K562 (cell line): ENCODE results near the gene TACC3. TPM values are rescaled to one million over a fixed set of nuclear protein-coding genes. Genes with fewer than 3 reads are reported as not detected.

ENCODE experiments used
- ATAC-seq: fragments of 200-7000 bp; cut with Tn5 transposase; 3 replicates; pipeline ENCODE4 v1.9.1; 2020; ENCODE audit warnings: moderate library complexity
- BruUV-seq: library from RNA; stranded (reverse); fragments of 400-500 nt; replicated peaks from 2 replicates; lab custom pipeline; 2021; lab: Mats Ljungman, UMichigan
- CTCF ChIA-PET: fragments of 300-600 bp; formaldehyde crosslinking; extraction: SDS; loops from one replicate; lab custom pipeline; 2021; ENCODE audit warnings: low intra/inter-chr PET ratio; lab: Yijun Ruan, JAX
- POLR2A ChIA-PET: fragments of 300-600, 350-650 bp; sonication (Branson Sonifier 250); formaldehyde crosslinking; extraction: SDS; loops from one replicate; lab custom pipeline; 2021; ENCODE audit warnings: antibody characterized with exemption, inconsistent platforms; lab: Yijun Ruan, JAX
- DNase-seq, 4 experiments: peaks; one replicate each; pipeline versions ENCODE4 v3.0.0 to v3.0.0-alpha.2; 2011 to 2018; ENCODE audit warnings: low spot score in 3 of 4, mixed read lengths in 3 of 4; ENCODE audit errors: extremely low read depth in 1 of 4
- FAIRE-seq: peaks from 2 replicates; lab custom pipeline; 2011; peaks lifted over from hg19 to GRCh38; lab: Jason Lieb, UNC
- H2AFZ ChIP-seq: 2 replicates; pipeline ENCODE4 v1.6.0; 2011; ENCODE audit warnings: low read depth, low read length, control low read depth, inconsistent platforms
- H3K27ac ChIP-seq: fragments of 200-600 bp; 3 replicates; pipeline ENCODE4 v1.8.0; 2011; ENCODE audit warnings: low read depth, mild to moderate bottlenecking, control low read depth, inconsistent platforms, low read length, moderate library complexity, mixed read lengths; ENCODE audit errors: extremely low read depth
- H3K27me3 ChIP-seq, 2 experiments: fragments of 300-600 bp in 1 of 2; 2 replicates in 1 of 2; 3 replicates in 1 of 2; pipeline versions ENCODE4 v1.6.0 to v1.8.0; 2011; ENCODE audit warnings: inconsistent platforms in 2 of 2, low read length in 2 of 2, mild to moderate bottlenecking in 1 of 2, mixed read lengths in 1 of 2, moderate library complexity in 1 of 2; ENCODE audit not compliant: control insufficient read depth in 2 of 2, insufficient read depth in 2 of 2
- H3K36me3 ChIP-seq: fragments of 300-600 bp; 3 replicates; pipeline ENCODE4 v1.8.0; 2011; ENCODE audit warnings: mild to moderate bottlenecking, low read length, inconsistent platforms; ENCODE audit not compliant: control insufficient read depth, insufficient read depth
- H3K4me1 ChIP-seq, 2 experiments: fragments of 200-600 bp in 1 of 2; replicated peaks in 1 of 2; 2 replicates in 1 of 2; 3 replicates in 1 of 2; pipeline versions ENCODE4 v1.5.1 to v1.8.0; 2011; ENCODE audit warnings: inconsistent platforms in 2 of 2, low read length in 2 of 2, mild to moderate bottlenecking in 1 of 2, mixed read lengths in 1 of 2, moderate library complexity in 1 of 2; ENCODE audit not compliant: control insufficient read depth in 2 of 2, insufficient read depth in 2 of 2
- H3K4me2 ChIP-seq: 2 replicates; pipeline ENCODE4 v1.6.1; 2011; ENCODE audit warnings: low read length, control low read depth, inconsistent platforms, mixed read lengths; ENCODE audit not compliant: insufficient read depth
- H3K4me3 ChIP-seq: fragments of 200-600 bp; sonication (generic), shearing (Covaris generic); 2 replicates; pipeline ENCODE4 v1.5.1; 2016; ENCODE audit warnings: control low read depth, inconsistent platforms
- H3K79me2 ChIP-seq: fragments of 200-600 bp; 3 replicates; pipeline ENCODE4 v1.8.0; 2011; ENCODE audit warnings: low read length, inconsistent platforms; ENCODE audit not compliant: control insufficient read depth, insufficient read depth
- H3K9ac ChIP-seq, 2 experiments: 2 replicates each; pipeline versions ENCODE4 v1.6.0 to v1.6.1; 2011; ENCODE audit warnings: low read depth in 2 of 2, low read length in 2 of 2, control low read depth in 1 of 2, inconsistent platforms in 1 of 2, mild to moderate bottlenecking in 1 of 2, mixed read lengths in 1 of 2; ENCODE audit not compliant: insufficient read depth in 1 of 2
- H3K9me1 ChIP-seq: one replicate; pipeline ENCODE4 v1.6.0; 2011; ENCODE audit warnings: inconsistent platforms, mild to moderate bottlenecking, low read length, moderate library complexity; ENCODE audit not compliant: control insufficient read depth, insufficient read depth
- H3K9me3 ChIP-seq: replicated peaks from 2 replicates; pipeline ENCODE4 v1.5.1; 2011; ENCODE audit warnings: low read depth, low read length, inconsistent platforms; ENCODE audit not compliant: control insufficient read depth, insufficient read depth
- H4K20me1 ChIP-seq: replicated peaks from 2 replicates; pipeline ENCODE4 v1.6.1; 2011; ENCODE audit warnings: low read length, inconsistent platforms, mixed read lengths; ENCODE audit not compliant: control insufficient read depth, insufficient read depth
- HNRNPLL ChIP-seq: fragments of 200-400 bp; formaldehyde crosslinking; IDR thresholded peaks from 2 replicates; pipeline ENCODE4 v1.6.1; 2017; ENCODE audit warnings: low read length, low read depth, mild to moderate bottlenecking; ENCODE audit not compliant: poor library complexity, severe bottlenecking
- MAX ChIP-seq: sonication (generic); formaldehyde crosslinking; IDR thresholded peaks from 2 replicates; pipeline ENCODE4 v1.9.0; 2022; ENCODE audit warnings: mild to moderate bottlenecking, missing genetic modification reagents
- TEAD2 ChIP-seq: fragments of 450-650 bp; IDR thresholded peaks from 2 replicates; pipeline ENCODE4 v1.6.1; 2016; ENCODE audit warnings: missing genetic modification characterization, control low read depth, missing compliant biosample characterization
- WGBS: fragments of 100-300 bp; shearing (Covaris generic); methylation state at CpG from one replicate; pipeline ENCODE4 v1.1.6; 2016; ENCODE audit warnings: low coverage, mixed read lengths; ENCODE audit not compliant: insufficient coverage; ENCODE audit errors: missing lambda C conversion rate; 5-methylcytosine and 5-hydroxymethylcytosine counted together
- in situ Hi-C: fragments of 300-500 bp; cut with MboI; formaldehyde crosslinking; loops from 4 replicates; pipeline ENCODE4 v1.15.0; 2018; ENCODE audit warnings: inconsistent platforms, mixed read lengths
- intact Hi-C: fragments of 100-400 bp; cut with micrococcal nuclease; formaldehyde crosslinking; loops from 2 replicates; pipeline ENCODE4 v1.14.2; 2022
- polyA plus RNA-seq, 8 experiments: library from polyadenylated mRNA; depleted of rRNA in 4 of 8; stranded (reverse) in 5 of 8; unstranded in 3 of 8; fragments of >200 nt; fragmentation: Nextera tagmentation in 2 of 8; fragmentation: Illumina TruSeq in 1 of 8; extraction: Ambion mirVana in 2 of 8; extraction: Trizol in 1 of 8; gene quantifications; 2 replicates each; pipeline versions ENCODE4 v1.2.1 to v1.2.3, GENCODE V29; 2011 to 2014; ENCODE audit warnings: inconsistent platforms in 1 of 8, missing spikeins in 1 of 8
- total RNA-seq, 7 experiments: library from RNA; depleted of rRNA in 6 of 7; stranded (reverse); fragments of >200 nt in 6 of 7; fragmentation: Illumina TruSeq in 2 of 7; extraction: Trizol in 2 of 7; gene quantifications; 2 replicates each; pipeline versions ENCODE4 v1.2.1 to v1.2.3, GENCODE V29; 2011 to 2021; ENCODE audit warnings: low replicate concordance in 1 of 7

The TACC3 gene
- total and polyA plus RNA-seq, 9 of the 15 experiments (the other 6 are each of a cell fraction or from before 2014, with no cell fraction given): 1.9 to 122 (median 55.6) TPM

- ATAC-seq: no peak
- Histone ChIP-seq H3K27ac (no peak overlapping the region), H3K27me3 (no peaks in the 10 kb centered on the region), H3K9ac (peak overlapping the region in 1 of 2 experiments; percentile 84; a peak in 2 of 4 replicates), H2AFZ (no peak overlapping the region), H3K4me2 (no peak overlapping the region)
- in situ Hi-C loops: no loop called here
- TF ChIP-seq HNRNPLL (no peak), TEAD2 (no peak), MAX (0 out of 2 replicates have a peak, but pooled peaks have one; percentile 1)
- TF ChIP-seq, all 486 proteins: peak for 1
- Histone ChIP-seq H3K9me3 (no peaks in the 10 kb centered on the region), H3K9me1 (peaks cover 3% of the 10 kb centered on the region), H3K79me2 (no peaks in the 10 kb centered on the region), H3K4me1 (peaks cover 8 to 31% of the 10 kb centered on the region in 2 experiments; a peak in 3 of 5 replicates), H3K36me3 (peaks cover 2% of the 10 kb centered on the region; the same call in 1 of the 3 replicates), H4K20me1 (no peaks in the 10 kb centered on the region), H3K4me3 (no peak overlapping the region)
- CTCF ChIA-PET: interaction anchor here (0.6 kb wide), 1 partner anchor 63 kb away, joined by 3 read pairs; no protein-coding TSS in a partner anchor
- POLR2A ChIA-PET: interaction anchor here (0.6 to 1.0 kb wide), 2 partner anchors 8 to 59 kb away, joined by 3 to 4 read pairs; no protein-coding TSS in a partner anchor
- no peak for DNase-seq
- 83% methylated on average over 12 of the region's 23 CpGs for WGBS
- no peak for FAIRE-seq
- intact Hi-C loops: no loop called here
- no TSS peak for BruUV-seq
These were observed 35.8 kb upstream of the TACC3 start for GRCh38 chr4:1685235-1686150.
